ENCODE measurements around the gene SH3RF2.
"Not testable (repeated sequence)": the region's sequence is repeated elsewhere in the genome, so short reads cannot be mapped to it uniquely, and the experiment has no call there.

The SH3RF2 gene

GRCh38 chr5:145978708-145979107 is 42.3 kb downstream of the SH3RF2 start:
- DNase-seq (ENCODE audit: low read depth in 2 of 2), result no peak

- no peak for DNase-seq (ENCODE audit: low read depth in 2 of 2)
Observed at GRCh38 chr5:145979270-145980223, 43.2 kb downstream of the SH3RF2 start.

- DNase-seq (ENCODE audit: low read depth in 2 of 2), result no peak
Observed at GRCh38 chr5:145980259-145980658, 43.9 kb downstream of the SH3RF2 start.

- no peak for DNase-seq (ENCODE audit: low read depth in 2 of 2)
Observed at GRCh38 chr5:145980718-145981117, 44.3 kb downstream of the SH3RF2 start.

- DNase-seq (ENCODE audit: low read depth in 2 of 2), result no peak
Observed at GRCh38 chr5:145981589-145982571, 45.5 kb downstream of the SH3RF2 start.

- no peak for DNase-seq (ENCODE audit: low read depth in 2 of 2)
Observed at GRCh38 chr5:145982572-145983318, 46.4 kb downstream of the SH3RF2 start.

GRCh38 chr5:145983446-145983845 is 47.1 kb downstream of the SH3RF2 start:
- DNase-seq (ENCODE audit: low read depth in 2 of 2), result no peak

GRCh38 chr5:145984072-145984471 is 47.7 kb downstream of the SH3RF2 start:
- DNase-seq (ENCODE audit: low read depth in 2 of 2), result no peak

- no peak for DNase-seq (ENCODE audit: low read depth in 2 of 2)
Observed at GRCh38 chr5:145987856-145988255, 51.5 kb downstream of the SH3RF2 start.

GRCh38 chr5:145988993-145989392 is 52.6 kb downstream of the SH3RF2 start:
- DNase-seq (ENCODE audit: low read depth in 2 of 2), result no peak

- DNase-seq (ENCODE audit: low read depth in 2 of 2), result no peak
Observed at GRCh38 chr5:145989428-145989827, 53.0 kb downstream of the SH3RF2 start.

- DNase-seq (ENCODE audit: low read depth in 2 of 2), result no peak
Observed at GRCh38 chr5:145990170-145990569, 53.8 kb downstream of the SH3RF2 start.

GRCh38 chr5:145991044-145991575 is 54.7 kb downstream of the SH3RF2 start:
- DNase-seq (ENCODE audit: low read depth in 2 of 2), result no peak

GRCh38 chr5:145993538-145993937 is 57.2 kb downstream of the SH3RF2 start:
- DNase-seq (ENCODE audit: low read depth in 2 of 2), result not testable (repeated sequence)

GRCh38 chr5:145996135-145996534 is 59.8 kb downstream of the SH3RF2 start:
- DNase-seq (ENCODE audit: low read depth in 2 of 2), result no peak

- no peak for DNase-seq (ENCODE audit: low read depth in 2 of 2)
Observed at GRCh38 chr5:145999208-145999607, 62.8 kb downstream of the SH3RF2 start.

GRCh38 chr5:146000072-146000471 is 63.7 kb downstream of the SH3RF2 start:
- DNase-seq (ENCODE audit: low read depth in 2 of 2), result no peak

GRCh38 chr5:146001544-146002190 is 65.3 kb downstream of the SH3RF2 start:
- no peak for DNase-seq (ENCODE audit: low read depth in 2 of 2)

- no peak for DNase-seq (ENCODE audit: low read depth in 2 of 2)
Observed at GRCh38 chr5:146002491-146002890, 66.1 kb downstream of the SH3RF2 start.

- DNase-seq (ENCODE audit: low read depth in 2 of 2), result no peak
Observed at GRCh38 chr5:146003852-146004251, 67.5 kb downstream of the SH3RF2 start.

- DNase-seq (ENCODE audit: low read depth in 2 of 2), result no peak
Observed at GRCh38 chr5:146005264-146005663, 68.9 kb downstream of the SH3RF2 start.

All from stimulated activated CD8-positive, alpha-beta memory T cell treated with anti-CD3 and anti-CD28 coated beads, Interleukin-15, amount 100 ng/mL, for 4 hours (primary cell).